WI38 (cell line): ENCODE data around the gene SLFNL1.
A peak's percentile ranks its signal among the peaks of the same experiment; 100 is the strongest.

Experiments used
- H3K4me3 ChIP-seq: 2 replicates; pipeline ENCODE4 v1.5.1; 2011; ENCODE audit warnings: low read depth, mild to moderate bottlenecking, control low read depth, low read length
- CTCF ChIP-seq: IDR thresholded peaks from 2 replicates; pipeline ENCODE4 v1.5.1; 2012; ENCODE audit warnings: low read depth, mild to moderate bottlenecking, control low read depth, low read length

The SLFNL1 gene

GRCh38 chr1:40980453-40981121 is 40.9 kb downstream of the SLFNL1 start:
- no peak for TF ChIP-seq CTCF

GRCh38 chr1:40980068-40980452 is 41.5 kb downstream of the SLFNL1 start:
- no peak for TF ChIP-seq CTCF
- H3K4me3 ChIP-seq, result peak overlapping the region; percentile 74

More at GRCh38 chr1:40980453-40981121, 40.9 kb downstream of the SLFNL1 start:
- H3K4me3 ChIP-seq, result peak overlapping the region; percentile 74

- no peak for TF ChIP-seq CTCF
- peak within 1 kb of the TSS; percentile 74 for H3K4me3 ChIP-seq
Observed at GRCh38 chr1:40979241-40980067, 42.1 kb downstream of the SLFNL1 start, which contains the start of gene CTPS1. CTPS1 (plus strand) TSS chr1:40979696; CDS start chr1:40983291, 3,595 bp downstream.

GRCh38 chr1:40978886-40979240 is 42.7 kb downstream of the SLFNL1 start:
- H3K4me3 ChIP-seq, result peak overlapping the region; percentile 74
- TF ChIP-seq CTCF, result no peak

- no peak overlapping the region for H3K4me3 ChIP-seq
- no peak for TF ChIP-seq CTCF
Observed at GRCh38 chr1:40977716-40978115, 43.8 kb downstream of the SLFNL1 start.

GRCh38 chr1:40976952-40977690 is 44.4 kb downstream of the SLFNL1 start:
- TF ChIP-seq CTCF, result no peak

More at GRCh38 chr1:40976952-40977690, 44.4 kb downstream of the SLFNL1 start:
- H3K4me3 ChIP-seq, result no peak overlapping the region
